SK-N-MC (cell line): ENCODE measurements around the gene STK31.

Experiments used
- FOXP2 ChIP-seq: optimal IDR thresholded peaks from 2 replicates; pipeline ENCODE3; 2011; ENCODE audit warnings: mild to moderate bottlenecking, moderate library complexity; ENCODE audit not compliant: insufficient read depth; ENCODE audit errors: extremely low read length, control extremely low read depth
- POLR2AphosphoS5 ChIP-seq: IDR thresholded peaks from 2 replicates; pipeline ENCODE4 v1.6.1; 2012; ENCODE audit warnings: mild to moderate bottlenecking, low read depth, low read length, borderline replicate concordance

DNA sequence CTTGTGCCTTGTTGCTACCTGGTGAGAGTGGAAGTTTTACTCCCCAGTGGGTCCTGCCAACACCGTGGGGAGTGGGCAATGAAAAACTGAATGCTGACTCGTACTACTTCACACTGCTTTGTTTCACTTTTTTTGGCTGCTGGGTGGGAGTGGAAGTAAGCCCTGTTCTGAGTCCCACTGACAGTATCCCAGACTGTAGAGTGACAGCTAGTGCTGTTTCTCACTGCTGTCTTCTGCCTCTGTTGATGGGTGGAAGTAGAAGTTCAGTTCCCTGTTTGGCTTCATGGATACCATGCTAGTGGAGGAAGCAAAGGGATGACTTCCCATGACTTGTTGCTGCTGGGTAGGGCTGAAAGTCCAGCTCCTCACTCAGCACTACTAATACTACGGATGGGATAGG, 98.4 kb downstream of the STK31 start:
- TF ChIP-seq FOXP2: no peak
- no peak for TF ChIP-seq POLR2AphosphoS5
